Endothelial cell of umbilical vein (primary cell): Measurements from ENCODE around the gene CCDC177. TPM values are rescaled to one million over a fixed set of nuclear protein-coding genes. Genes with fewer than 3 reads are reported as not detected.

ENCODE experiments used
- BruUV-seq: library from RNA; stranded (reverse); fragments of 400-500 nt; replicated peaks from 2 replicates; lab custom pipeline; 2021; lab: Mats Ljungman, UMichigan
- CTCF ChIA-PET: fragments of 300-600, 350-600 bp; sonication (Branson Sonifier 250); formaldehyde crosslinking; loops from one replicate; lab custom pipeline; 2021; ENCODE audit warnings: antibody characterized with exemption, inconsistent platforms; lab: Charles Lee
- POLR2A ChIA-PET: fragments of 300-600, 350-600 bp; sonication (Branson Sonifier 250); formaldehyde crosslinking; loops from one replicate; lab custom pipeline; 2021; ENCODE audit warnings: antibody characterized with exemption, inconsistent platforms; lab: Charles Lee
- DNase-seq: peaks from one replicate; pipeline ENCODE4 v3.0.0-alpha.2; 2011; ENCODE audit warnings: low read depth, low spot score
- FAIRE-seq: peaks from 2 replicates; lab custom pipeline; 2011; peaks lifted over from hg19 to GRCh38; lab: Jason Lieb, UNC
- H2AFZ ChIP-seq: 2 replicates; pipeline ENCODE4 v1.6.0; 2012; ENCODE audit warnings: low read depth, low read length, control low read depth, inconsistent platforms
- H3K27ac ChIP-seq: 2 replicates; pipeline ENCODE4 v1.5.1; 2011; ENCODE audit warnings: low read depth, mild to moderate bottlenecking, control low read depth, low read length, moderate library complexity; ENCODE audit not compliant: insufficient read depth
- H3K27me3 ChIP-seq, 2 experiments: 2 replicates each; pipeline versions ENCODE4 v1.6.0 to v1.6.1; 2011; ENCODE audit warnings: low read length in 2 of 2, mixed read lengths in 1 of 2; ENCODE audit not compliant: control insufficient read depth in 2 of 2, insufficient read depth in 2 of 2
- H3K36me3 ChIP-seq, 2 experiments: 2 replicates in 1 of 2; 3 replicates in 1 of 2; pipeline ENCODE4 v1.5.1; 2011; ENCODE audit warnings: low read length in 2 of 2, mild to moderate bottlenecking in 1 of 2, moderate library complexity in 1 of 2; ENCODE audit not compliant: control insufficient read depth in 2 of 2, insufficient read depth in 2 of 2; ENCODE audit errors: extremely low read depth in 1 of 2
- H3K4me1 ChIP-seq: 3 replicates; pipeline ENCODE4 v1.5.1; 2011; ENCODE audit warnings: mild to moderate bottlenecking, low read length; ENCODE audit not compliant: control insufficient read depth, insufficient read depth; ENCODE audit errors: extremely low read depth
- H3K4me2 ChIP-seq: 2 replicates; pipeline ENCODE4 v1.6.1; 2011; ENCODE audit warnings: low read length, control low read depth, mixed read lengths; ENCODE audit not compliant: insufficient read depth
- H3K4me3 ChIP-seq, 3 experiments: fragments of 200-600 bp in 1 of 3; sonication (generic), shearing (Covaris generic) in 1 of 3; replicated peaks in 1 of 3; 2 replicates each; pipeline ENCODE4 v1.5.1; 2011 to 2016; ENCODE audit warnings: control low read depth in 3 of 3, low read length in 3 of 3, mild to moderate bottlenecking in 2 of 3, inconsistent platforms in 1 of 3, low read depth in 1 of 3, moderate library complexity in 1 of 3; ENCODE audit not compliant: insufficient read depth in 1 of 3
- H3K79me2 ChIP-seq: 2 replicates; pipeline ENCODE4 v1.6.0; 2012; ENCODE audit warnings: low read length, inconsistent platforms; ENCODE audit not compliant: control insufficient read depth, insufficient read depth
- H3K9ac ChIP-seq: replicated peaks from 2 replicates; pipeline ENCODE3; 2011; ENCODE audit warnings: low read length, control low read depth; ENCODE audit not compliant: insufficient read depth; ENCODE audit errors: extremely low read depth
- H3K9me1 ChIP-seq: replicated peaks from 3 replicates; pipeline ENCODE4 v1.6.0; 2011; ENCODE audit warnings: mild to moderate bottlenecking, low read length; ENCODE audit not compliant: control insufficient read depth, insufficient read depth; ENCODE audit errors: extremely low read depth
- H3K9me3 ChIP-seq: replicated peaks from 2 replicates; pipeline ENCODE4 v1.5.1; 2012; ENCODE audit warnings: low read length, inconsistent platforms; ENCODE audit not compliant: control insufficient read depth, insufficient read depth
- H4K20me1 ChIP-seq: replicated peaks from 2 replicates; pipeline ENCODE3; 2011; ENCODE audit warnings: mild to moderate bottlenecking, low read length; ENCODE audit not compliant: control insufficient read depth, insufficient read depth; ENCODE audit errors: extremely low read depth
- CTCF ChIP-seq, 2 donors: IDR thresholded peaks; 1 replicate in 1 of 2; 2 replicates in 1 of 2; pipeline ENCODE4 v1.5.1; 2011; ENCODE audit warnings: low read length in 2 of 2, mild to moderate bottlenecking in 2 of 2, moderate library complexity in 2 of 2, control low read depth in 1 of 2, inconsistent platforms in 1 of 2, low read depth in 1 of 2; ENCODE audit not compliant: insufficient read depth in 1 of 2; ENCODE audit errors: extremely low read depth in 1 of 2
- EZH2 ChIP-seq: IDR thresholded peaks from 2 replicates; pipeline ENCODE4 v1.6.1; 2012; ENCODE audit warnings: borderline replicate concordance, low read depth, mild to moderate bottlenecking, moderate library complexity, low read length, inconsistent platforms; ENCODE audit not compliant: severe bottlenecking
- FOS ChIP-seq: IDR thresholded peaks from 2 replicates; pipeline ENCODE4 v1.6.1; 2011; ENCODE audit warnings: mild to moderate bottlenecking, low read length, moderate library complexity, borderline replicate concordance; ENCODE audit not compliant: insufficient read depth
- GATA2 ChIP-seq: IDR thresholded peaks from 2 replicates; pipeline ENCODE4 v1.7.0; 2011; ENCODE audit warnings: low read depth, mild to moderate bottlenecking, moderate library complexity, mixed read lengths, low read length; ENCODE audit not compliant: insufficient read length, insufficient read depth
- JUN ChIP-seq: IDR thresholded peaks from 2 replicates; pipeline ENCODE4 v1.6.1; 2011; ENCODE audit warnings: borderline replicate concordance, low read depth; ENCODE audit not compliant: insufficient read length, insufficient read depth
- MAX ChIP-seq: IDR thresholded peaks from 2 replicates; pipeline ENCODE4 v1.6.1; 2011; ENCODE audit not compliant: insufficient read depth, insufficient read length
- MYC ChIP-seq: IDR thresholded peaks from one replicate; pipeline ENCODE4 v1.6.1; 2011; ENCODE audit warnings: mild to moderate bottlenecking, low read depth, low read length
- POLR2A ChIP-seq: IDR thresholded peaks from 2 replicates; pipeline ENCODE4 v1.6.1; 2012; ENCODE audit warnings: low read depth, mild to moderate bottlenecking, control low read depth, low read length
- POLR2AphosphoS5 ChIP-seq: IDR thresholded peaks from 2 replicates; pipeline ENCODE4 v1.6.1; 2012; ENCODE audit warnings: low read depth, mild to moderate bottlenecking, control low read depth, low read length, moderate library complexity; ENCODE audit not compliant: insufficient read depth
- dilution Hi-C: fragments of 300-500 bp; cut with MboI; formaldehyde crosslinking; loops from one replicate; pipeline ENCODE4 v1.15.0; 2019; ENCODE audit warnings: low sequenced_read_pairs; ENCODE audit not compliant: extremely low pct_ligation_motif_present
- intact Hi-C: fragments of 100-400 bp; cut with micrococcal nuclease; formaldehyde crosslinking; loops from one replicate; pipeline ENCODE4 v1.10.0; 2022
- polyA plus RNA-seq, 4 experiments: library from polyadenylated mRNA; depleted of rRNA in 3 of 4; stranded (reverse) in 3 of 4; unstranded in 1 of 4; fragments of >200 nt; gene quantifications; 2 replicates each; pipeline versions ENCODE4 v1.2.1 to v1.2.3, GENCODE V29; 2011 to 2012; ENCODE audit warnings: missing spikeins in 1 of 4
- total RNA-seq: library from RNA; stranded (reverse); gene quantifications from 2 replicates; pipeline ENCODE4 v1.2.3, GENCODE V29; 2021

The CCDC177 gene
- total and polyA plus RNA-seq, 2 donors (not counting 3 experiments of a cell fraction or from before 2014, with no cell fraction given) = not detected

- CTCF ChIA-PET = no interaction called here
- POLR2A ChIA-PET = no interaction called here
- no peak overlapping the region for H3K9ac ChIP-seq
- intact Hi-C loops (no loop called here), dilution Hi-C loops (no loop called here)
- no peaks in the 10 kb centered on the region for H3K79me2 ChIP-seq
- FAIRE-seq = no peak
- H3K4me3 ChIP-seq = no peak overlapping the region
- DNase-seq = no peak
- no peak overlapping the region for H2AFZ ChIP-seq
- no peaks in the 10 kb centered on the region for H3K4me1 ChIP-seq
- no peak for TF ChIP-seq MYC
- no peaks in the 10 kb centered on the region for H4K20me1 ChIP-seq
- H3K4me2 ChIP-seq = no peak overlapping the region
- no TSS peak for BruUV-seq
- peaks cover 11 to 12% of the 10 kb centered on the region in 2 experiments for H3K27me3 ChIP-seq
- H3K9me3 ChIP-seq = no peaks in the 10 kb centered on the region
- no peak overlapping the region for H3K27ac ChIP-seq
- H3K9me1 ChIP-seq = no peaks in the 10 kb centered on the region
- H3K36me3 ChIP-seq = no peaks in the 10 kb centered on the region
Observed at GRCh38 chr14:69538766-69539165, 35.9 kb downstream of the CCDC177 start.

- CTCF ChIA-PET = interaction anchor here (1.5 to 3.2 kb wide), 2 partner anchors 10 to 36 kb away, joined by 7 to 59 read pairs; partner anchors contain the start of gene CCDC177
Observed at GRCh38 chr14:69537900-69538299, 36.8 kb downstream of the CCDC177 start.

More at GRCh38 chr14:69537900-69538299, 36.8 kb downstream of the CCDC177 start:
- no TSS peak for BruUV-seq
- dilution Hi-C loops = no loop called here
- POLR2A ChIA-PET = no interaction called here
- Histone ChIP-seq H3K4me3 (no peak overlapping the region), H3K9ac (no peak overlapping the region), H3K27me3 (peaks cover 14 to 18% of the 10 kb centered on the region in 2 experiments), H3K4me2 (no peak overlapping the region), H3K9me3 (no peaks in the 10 kb centered on the region), H4K20me1 (no peaks in the 10 kb centered on the region), H3K27ac (no peak overlapping the region), H2AFZ (no peak overlapping the region), H3K36me3 (no peaks in the 10 kb centered on the region), H3K79me2 (no peaks in the 10 kb centered on the region), H3K4me1 (no peaks in the 10 kb centered on the region), H3K9me1 (no peaks in the 10 kb centered on the region)
- intact Hi-C loops = no loop called here
- FAIRE-seq (no peak), DNase-seq (no peak)
- TF ChIP-seq CTCF (IDR thresholded peaks at IDR 0.05; ENCODE audit: extremely low read depth in 1 of 2, insufficient read depth in 1 of 2, low read depth in 1 of 2, low read length in 2 of 2) = no peak
- no peak for TF ChIP-seq FOS
- TF ChIP-seq JUN = no peak
- TF ChIP-seq GATA2 = no peak
- TF ChIP-seq EZH2 = no peak
- no peak for TF ChIP-seq POLR2A
- TF ChIP-seq MYC = no peak
- TF ChIP-seq MAX = no peak
- no peak for TF ChIP-seq POLR2AphosphoS5
